Neural progenitor cell (in vitro differentiated cells): ENCODE measurements around the gene CDCA8.

Source experiments
- CTCF ChIP-seq: fragments of 200-600 bp; sonication (generic); IDR thresholded peaks from 2 replicates; pipeline ENCODE4 v1.5.1; 2017; ENCODE audit warnings: antibody characterized with exemption, mild to moderate bottlenecking
- EZH2 ChIP-seq: fragments of 200-600 bp; sonication (generic); IDR thresholded peaks from 2 replicates; pipeline ENCODE4 v1.6.1; 2017; ENCODE audit warnings: antibody characterized with exemption, mild to moderate bottlenecking, moderate library complexity

DNA sequence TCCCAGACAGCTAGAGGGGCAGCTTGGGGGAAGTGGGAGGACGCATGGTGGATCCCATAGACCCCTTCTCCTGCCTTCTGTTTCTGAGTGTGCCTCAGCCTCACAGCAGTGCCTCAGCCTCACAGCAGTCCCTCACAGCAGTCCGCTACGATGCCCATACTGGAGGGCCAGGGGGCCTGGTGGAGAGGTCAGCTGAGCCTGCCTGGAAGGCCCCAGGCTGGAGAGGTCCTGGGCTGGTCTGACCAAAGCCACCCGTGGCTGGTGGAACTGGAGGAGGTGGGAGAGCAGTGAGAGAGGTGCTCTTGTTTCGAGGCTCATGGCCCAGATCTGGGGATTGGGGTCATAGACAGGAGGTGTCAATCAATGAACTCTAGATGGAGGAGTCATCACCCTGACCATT, 41.6 kb upstream of the CDCA8 start:
- TF ChIP-seq EZH2 = no peak
- no peak for TF ChIP-seq CTCF
